ENCODE data around the gene CHAC1.

The CHAC1 gene, protein sequence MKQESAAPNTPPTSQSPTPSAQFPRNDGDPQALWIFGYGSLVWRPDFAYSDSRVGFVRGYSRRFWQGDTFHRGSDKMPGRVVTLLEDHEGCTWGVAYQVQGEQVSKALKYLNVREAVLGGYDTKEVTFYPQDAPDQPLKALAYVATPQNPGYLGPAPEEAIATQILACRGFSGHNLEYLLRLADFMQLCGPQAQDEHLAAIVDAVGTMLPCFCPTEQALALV

DNA sequence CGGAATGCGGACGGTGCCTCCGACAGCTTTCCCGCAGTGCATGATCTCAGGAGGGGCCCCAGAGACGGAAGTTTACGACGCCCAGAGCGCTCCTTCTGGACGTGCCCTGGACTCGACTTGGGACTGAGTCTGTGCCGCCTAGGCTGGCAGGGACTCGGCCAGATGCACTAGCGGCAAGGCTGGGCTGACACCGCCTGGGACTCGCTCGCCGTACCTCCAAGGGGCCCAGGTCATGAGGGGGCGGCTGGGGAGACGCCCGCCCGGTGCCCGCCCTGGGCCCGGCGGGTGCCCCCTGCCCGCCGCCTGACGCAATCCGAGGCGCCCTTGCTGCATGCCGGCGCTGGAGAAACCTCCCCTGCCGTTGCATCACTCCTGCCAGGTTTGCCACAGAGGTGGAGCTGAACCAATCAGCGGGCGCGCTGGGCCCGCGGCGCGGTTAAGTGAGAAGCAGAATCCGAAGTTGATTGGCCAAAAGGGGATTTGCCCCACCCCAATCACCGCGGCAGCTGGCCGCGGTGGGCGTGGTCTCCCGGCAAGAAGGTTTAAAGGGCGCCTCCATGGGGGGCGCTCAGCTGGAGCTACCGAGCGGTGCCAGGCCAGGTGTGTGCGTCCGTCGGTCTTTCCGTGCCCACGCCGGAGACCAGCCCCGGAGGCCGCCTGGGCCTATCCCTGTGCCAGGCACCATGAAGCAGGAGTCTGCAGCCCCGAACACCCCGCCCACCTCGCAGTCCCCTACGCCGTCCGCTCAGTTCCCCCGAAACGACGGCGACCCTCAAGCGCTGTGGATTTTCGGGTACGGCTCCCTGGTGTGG, at the start of gene CHAC1:
CHAC1 (plus strand) TSS at position 571 of the 812 bp plus-strand sequence; CDS start at position 684, 113 bp downstream.
- Mint-ChIP-seq H3K4me1 (ENCODE audit: low read depth) (peaks cover 22% of the 10 kb centered on the region), H3K4me3 (peak within 1 kb of the TSS; percentile 85), H3K27me3 (peaks cover 23% of the 10 kb centered on the region), H3K9me3 (no peaks in the 10 kb centered on the region), H3K27ac (peak within 1 kb of the TSS; percentile 42), H3K36me3 (ENCODE audit: low read depth) (no peaks in the 10 kb centered on the region)
- intact Hi-C loops (cut with micrococcal nuclease): no loop called here

DNA sequence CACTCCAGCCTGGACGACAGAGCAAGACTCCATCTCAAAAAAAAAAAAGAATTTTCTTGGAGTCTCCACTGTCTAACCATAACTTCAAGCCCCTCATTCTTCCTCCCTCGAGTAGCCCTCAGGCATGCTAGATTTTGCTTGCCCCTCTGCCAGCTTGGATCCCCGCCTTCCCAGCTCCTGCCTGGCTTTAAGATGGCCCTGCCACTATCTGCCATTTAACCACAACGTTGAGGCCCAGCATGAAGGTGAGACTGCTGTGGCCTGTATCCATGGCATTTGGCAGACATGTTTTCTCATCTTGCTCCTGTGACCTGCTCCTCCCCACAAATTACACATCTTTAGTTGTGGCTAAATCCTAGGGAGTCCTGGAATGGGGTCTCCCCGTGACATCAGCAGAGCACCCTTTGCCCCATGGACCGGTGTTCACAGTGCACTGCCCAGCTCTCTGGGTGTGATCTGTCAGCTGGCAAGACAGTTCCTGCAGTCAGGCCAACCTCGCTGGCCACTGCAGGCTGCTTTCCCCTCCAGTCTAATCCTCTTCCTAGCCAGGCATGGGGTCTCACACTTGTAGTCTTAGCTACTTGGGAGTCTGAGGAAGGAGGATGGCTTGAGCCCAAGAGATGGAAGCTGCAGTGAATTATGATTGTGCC, 48.6 kb upstream of the CHAC1 start:
- no peak overlapping the region for H3K4me3 Mint-ChIP-seq
- H3K27ac Mint-ChIP-seq: peak overlapping the region; percentile 20
- peaks cover 62% of the 10 kb centered on the region for H3K36me3 Mint-ChIP-seq (ENCODE audit: low read depth)
- no peaks in the 10 kb centered on the region for H3K27me3 Mint-ChIP-seq
- peaks cover 93% of the 10 kb centered on the region for H3K4me1 Mint-ChIP-seq (ENCODE audit: low read depth)
- intact Hi-C loops (cut with micrococcal nuclease): loop anchor here (1.0 to 5.0 kb wide), 3 partner anchors 38 to 281 kb away; no protein-coding TSS in a partner anchor
- H3K9me3 Mint-ChIP-seq: no peaks in the 10 kb centered on the region

DNA sequence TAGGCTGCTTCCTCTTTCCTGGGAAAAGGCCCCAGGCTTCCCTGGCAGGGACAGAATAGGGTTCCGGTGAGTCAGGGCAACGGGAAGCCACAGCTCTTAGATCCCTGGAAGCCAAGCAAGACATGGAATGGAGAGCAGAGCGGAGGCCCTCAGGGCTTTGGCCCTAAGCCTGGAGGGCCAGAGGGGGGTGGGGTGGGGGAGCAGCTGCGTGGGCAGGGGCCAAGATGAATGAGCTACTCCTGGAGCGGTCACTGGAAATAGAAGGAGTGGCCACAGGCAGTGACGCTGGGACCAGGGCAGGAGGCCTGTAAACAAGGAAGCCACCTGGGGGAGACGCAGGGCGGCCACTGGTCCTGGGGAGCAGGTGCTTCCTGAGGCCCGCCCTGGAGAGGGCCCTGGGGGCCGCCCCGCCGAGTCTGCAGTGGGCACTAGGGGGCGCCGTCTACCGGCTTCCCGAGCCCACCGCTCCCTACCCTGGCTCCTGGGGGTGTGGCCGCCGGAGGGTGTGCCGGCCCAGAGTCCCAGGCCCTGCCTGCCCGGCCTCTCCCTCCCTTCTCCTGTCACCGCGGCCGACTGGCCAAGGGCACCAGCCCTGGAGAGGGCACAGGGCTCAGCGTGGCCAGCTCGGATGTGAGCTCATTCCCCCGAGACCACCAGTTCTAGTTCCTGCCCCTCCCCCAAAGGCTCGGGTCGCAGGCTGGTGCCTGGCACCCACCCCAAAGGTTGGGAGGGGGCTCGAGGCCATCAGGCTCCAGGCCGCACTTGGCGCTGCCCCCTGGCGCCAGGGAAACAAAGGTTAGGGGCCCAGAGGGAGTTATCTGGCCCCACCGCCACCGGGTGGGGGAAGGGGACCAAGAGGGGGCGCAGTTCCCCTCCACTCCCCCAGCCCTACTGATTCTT, 46.9 kb upstream of the CHAC1 start:
- intact Hi-C loops (cut with micrococcal nuclease): loop anchor here (5.0 kb wide), 1 partner anchor 36 kb away; no protein-coding TSS in a partner anchor
- H3K4me1 Mint-ChIP-seq (ENCODE audit: low read depth): peaks cover 88% of the 10 kb centered on the region
- peaks cover 45% of the 10 kb centered on the region for H3K36me3 Mint-ChIP-seq (ENCODE audit: low read depth)
- no peaks in the 10 kb centered on the region for H3K27me3 Mint-ChIP-seq
- no peaks in the 10 kb centered on the region for H3K9me3 Mint-ChIP-seq
- H3K27ac Mint-ChIP-seq: peak overlapping the region; percentile 76
- peak overlapping the region; percentile 42 for H3K4me3 Mint-ChIP-seq

DNA sequence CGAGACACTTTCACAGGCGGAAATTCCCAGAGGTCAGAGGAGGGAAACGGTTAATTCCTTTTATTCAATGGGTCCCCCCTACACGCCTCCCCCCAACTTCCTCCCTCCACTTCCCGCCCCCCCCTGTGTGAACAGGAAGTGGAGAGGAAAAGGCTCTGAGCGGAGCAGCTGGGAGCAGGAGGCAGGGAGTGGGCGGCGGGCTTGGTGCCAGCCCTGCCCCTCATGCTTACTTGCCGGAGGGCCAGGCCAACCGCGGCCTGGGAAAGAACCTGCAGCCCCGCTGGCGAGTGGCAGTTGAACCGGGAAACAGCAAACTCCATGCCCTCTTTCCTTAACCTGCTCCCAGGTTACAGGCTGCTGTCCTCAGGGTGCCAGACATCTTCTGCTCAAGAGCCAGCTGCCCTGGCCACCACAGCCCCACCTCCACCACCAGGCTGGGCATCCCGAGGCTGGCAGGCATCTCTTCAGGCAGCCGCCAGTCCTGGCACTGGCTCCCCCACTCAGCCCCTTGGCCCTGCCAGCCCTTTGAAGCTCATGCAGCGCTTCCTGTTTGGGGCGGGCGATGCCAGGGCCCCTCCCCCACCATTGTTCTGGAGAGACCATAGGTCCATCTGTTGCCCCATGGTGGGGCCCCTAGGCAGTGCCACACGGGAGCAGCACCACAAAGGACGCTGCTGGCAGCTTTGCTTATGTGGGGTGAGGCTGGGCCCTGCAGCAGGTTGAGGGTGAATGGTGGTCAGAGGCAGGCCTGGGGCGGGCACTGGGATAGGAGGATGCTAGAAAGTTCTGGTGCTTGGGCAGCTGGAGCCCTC, 46.1 kb upstream of the CHAC1 start:
- peak overlapping the region; percentile 76 for H3K27ac Mint-ChIP-seq
- no peaks in the 10 kb centered on the region for H3K27me3 Mint-ChIP-seq
- H3K9me3 Mint-ChIP-seq: no peaks in the 10 kb centered on the region
- intact Hi-C loops (cut with micrococcal nuclease): loop anchor here (5.0 kb wide), 1 partner anchor 35 kb away; no protein-coding TSS in a partner anchor
- H3K4me1 Mint-ChIP-seq (ENCODE audit: low read depth): peaks cover 80% of the 10 kb centered on the region
- H3K4me3 Mint-ChIP-seq: peak overlapping the region; percentile 57
- peaks cover 36% of the 10 kb centered on the region for H3K36me3 Mint-ChIP-seq (ENCODE audit: low read depth)

DNA sequence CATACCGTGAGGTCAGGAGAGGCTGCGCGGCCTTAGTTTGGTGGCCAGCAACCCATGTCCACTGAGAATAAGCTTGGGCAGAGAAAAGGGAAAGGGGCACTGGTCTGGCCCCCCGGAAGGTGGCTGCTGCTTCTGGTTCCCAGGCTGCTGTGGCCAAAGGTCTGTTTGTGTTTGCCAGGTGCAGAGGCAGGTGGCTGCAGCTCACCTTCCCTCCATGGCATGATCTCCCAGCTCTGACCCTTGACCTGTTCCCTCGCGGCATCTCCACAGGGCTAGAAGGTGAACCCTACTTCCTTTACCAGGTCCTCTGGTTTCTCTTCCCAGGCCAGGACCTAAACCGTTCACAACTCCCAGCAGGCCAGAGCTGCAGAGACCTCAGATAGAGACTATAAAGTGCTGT, 45.2 kb upstream of the CHAC1 start:
- H3K36me3 Mint-ChIP-seq (ENCODE audit: low read depth): peaks cover 27% of the 10 kb centered on the region
- no peak overlapping the region for H3K4me3 Mint-ChIP-seq
- intact Hi-C loops (cut with micrococcal nuclease): loop anchor here (5.0 kb wide), 1 partner anchor 34 kb away; no protein-coding TSS in a partner anchor
- H3K4me1 Mint-ChIP-seq (ENCODE audit: low read depth): peaks cover 71% of the 10 kb centered on the region
- H3K27me3 Mint-ChIP-seq: no peaks in the 10 kb centered on the region
- H3K9me3 Mint-ChIP-seq: no peaks in the 10 kb centered on the region
- peak overlapping the region; percentile 30 for H3K27ac Mint-ChIP-seq

DNA sequence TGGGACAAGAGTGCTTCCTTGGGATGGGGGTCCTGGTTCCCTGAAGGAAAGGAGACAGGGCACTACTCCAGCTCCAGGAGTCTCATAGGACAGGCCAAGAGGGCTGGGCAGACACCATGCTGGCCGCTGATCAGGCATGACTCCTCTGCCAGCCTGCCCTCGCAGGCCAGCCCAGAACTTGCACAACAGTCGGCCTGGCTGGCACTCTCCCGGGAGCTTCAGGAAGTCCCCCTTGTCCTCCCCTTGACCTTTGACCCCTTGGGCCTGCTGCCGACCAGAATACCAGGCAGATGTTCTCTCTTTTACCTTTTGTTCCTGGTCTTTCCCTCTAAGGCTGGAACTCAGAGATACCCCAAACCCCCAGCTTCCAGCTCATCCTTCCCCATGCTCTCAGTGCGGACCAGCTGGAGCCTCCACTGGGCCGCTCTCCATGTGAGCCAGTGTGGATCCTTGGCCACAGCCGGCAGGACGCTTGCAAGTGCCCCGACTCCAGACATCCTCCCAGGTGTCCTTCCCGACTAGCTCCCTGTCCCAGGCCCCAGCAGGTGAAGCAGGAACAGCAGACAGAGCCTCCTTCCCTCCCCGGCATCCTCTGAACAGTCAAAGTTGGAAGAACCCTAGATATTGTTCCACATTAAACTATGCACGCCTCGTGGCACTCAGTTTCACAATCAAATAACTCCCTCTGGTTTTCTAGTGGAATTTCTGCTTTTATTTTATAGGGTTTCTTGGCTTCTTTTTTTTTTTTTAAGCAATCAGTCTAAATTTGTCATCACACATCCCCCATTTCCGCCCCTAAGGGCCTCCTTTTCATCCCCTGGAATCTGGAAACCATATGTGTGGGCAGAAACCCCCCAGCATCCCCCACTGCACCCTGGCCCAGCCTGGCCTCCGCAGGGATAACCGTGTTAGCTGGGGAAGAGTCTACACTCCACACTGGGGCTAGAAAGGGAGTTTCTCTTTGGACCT, 43.3 kb upstream of the CHAC1 start:
- Mint-ChIP-seq H3K4me3 (no peak overlapping the region), H3K27ac (peak overlapping the region; percentile 31), H3K9me3 (no peaks in the 10 kb centered on the region), H3K27me3 (no peaks in the 10 kb centered on the region), H3K4me1 (ENCODE audit: low read depth) (peaks cover 52% of the 10 kb centered on the region), H3K36me3 (ENCODE audit: low read depth) (peaks cover 9% of the 10 kb centered on the region)
- intact Hi-C loops (cut with micrococcal nuclease): loop anchor here (5.0 kb wide), 1 partner anchor 32 kb away; no protein-coding TSS in a partner anchor

DNA sequence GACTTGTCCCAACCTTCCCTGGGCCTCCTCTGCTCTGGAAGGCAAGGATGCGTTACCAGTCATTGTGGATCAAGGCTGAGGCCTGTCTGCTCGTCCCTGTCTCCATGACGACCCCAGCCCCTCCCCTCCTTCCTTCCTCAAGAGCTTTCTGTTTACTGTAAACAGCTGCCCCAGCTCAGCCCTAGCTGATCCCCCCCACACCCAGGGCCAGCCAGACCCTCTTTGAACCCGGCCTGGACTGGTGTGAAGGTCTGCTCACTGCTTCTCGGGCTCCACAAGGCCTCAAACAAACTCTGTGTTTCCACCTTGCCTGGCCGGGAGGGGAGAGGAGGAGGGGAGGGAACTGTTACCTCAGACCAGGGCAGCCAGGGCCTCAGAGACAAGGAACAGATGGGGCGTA, 42.1 kb upstream of the CHAC1 start:
- Mint-ChIP-seq H3K27me3 (no peaks in the 10 kb centered on the region), H3K4me3 (no peak overlapping the region), H3K36me3 (ENCODE audit: low read depth) (no peaks in the 10 kb centered on the region), H3K4me1 (ENCODE audit: low read depth) (peaks cover 41% of the 10 kb centered on the region), H3K9me3 (no peaks in the 10 kb centered on the region), H3K27ac (no peak overlapping the region)
- intact Hi-C loops (cut with micrococcal nuclease): no loop called here

DNA sequence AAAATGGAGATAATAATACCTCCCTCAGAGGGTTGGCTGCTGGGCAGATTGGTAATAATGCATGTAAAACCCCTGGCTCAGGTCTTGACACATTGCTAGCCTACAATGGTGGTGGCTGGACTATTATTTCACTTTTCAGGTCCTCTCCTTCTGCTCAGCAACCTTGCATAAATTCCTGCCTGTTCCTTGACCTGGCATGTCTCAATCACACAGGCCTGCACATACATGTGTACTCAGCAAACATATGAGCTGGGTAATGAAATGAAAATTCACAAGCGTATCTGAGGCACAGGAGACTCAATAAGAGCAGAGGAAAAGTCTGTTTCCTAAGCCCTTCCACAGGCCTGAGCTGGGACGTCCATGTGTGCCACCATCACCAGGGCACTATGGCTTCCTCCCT, 41.6 kb upstream of the CHAC1 start:
- Mint-ChIP-seq H3K4me3 (no peak overlapping the region), H3K36me3 (ENCODE audit: low read depth) (no peaks in the 10 kb centered on the region), H3K27ac (no peak overlapping the region), H3K9me3 (no peaks in the 10 kb centered on the region), H3K27me3 (no peaks in the 10 kb centered on the region), H3K4me1 (ENCODE audit: low read depth) (peaks cover 36% of the 10 kb centered on the region)
- intact Hi-C loops (cut with micrococcal nuclease): no loop called here

DNA sequence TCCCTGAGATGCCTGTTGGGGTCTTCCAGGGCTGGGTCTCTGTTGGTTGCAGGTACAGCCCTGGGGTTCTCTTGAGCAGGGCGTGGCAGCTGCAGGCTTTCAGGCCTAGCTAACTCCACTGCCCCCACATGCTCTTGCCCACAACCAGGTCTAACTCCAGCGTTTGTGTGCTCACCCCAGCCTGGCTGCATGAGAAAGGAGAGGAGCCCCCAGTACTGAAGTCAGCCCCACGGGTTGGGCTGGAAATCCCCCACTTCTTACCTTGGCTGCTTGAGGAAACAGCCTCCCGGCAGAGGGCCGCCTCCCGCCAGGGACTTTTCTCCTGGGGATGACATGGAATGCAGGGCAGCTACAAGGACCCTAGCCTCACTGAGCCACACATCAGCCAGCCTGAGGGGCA, 40.8 kb upstream of the CHAC1 start:
- Mint-ChIP-seq H3K36me3 (ENCODE audit: low read depth) (no peaks in the 10 kb centered on the region), H3K4me1 (ENCODE audit: low read depth) (peaks cover 28% of the 10 kb centered on the region), H3K9me3 (no peaks in the 10 kb centered on the region), H3K4me3 (no peak overlapping the region), H3K27me3 (no peaks in the 10 kb centered on the region), H3K27ac (no peak overlapping the region)
- intact Hi-C loops (cut with micrococcal nuclease): no loop called here

DNA sequence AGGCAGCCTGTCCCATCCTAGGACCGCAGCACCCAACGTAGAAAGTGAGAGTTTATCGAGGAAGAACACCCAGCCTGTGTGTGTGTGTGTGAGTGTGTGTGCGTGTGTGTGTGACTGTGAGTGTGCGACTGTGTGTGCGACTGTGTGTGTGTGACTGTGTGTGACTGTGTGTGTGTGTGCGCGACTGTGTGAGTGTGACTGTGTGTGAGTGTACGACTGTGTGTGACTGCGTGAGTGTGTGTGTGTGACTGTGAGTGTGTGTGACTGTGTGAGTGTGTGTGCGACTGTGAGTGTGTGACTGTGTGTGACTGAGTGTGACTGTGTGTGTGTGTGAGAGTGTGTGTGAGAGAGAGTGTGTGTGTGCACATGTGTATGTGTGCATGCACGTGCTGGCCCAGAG, 39.3 kb upstream of the CHAC1 start:
- Mint-ChIP-seq H3K4me1 (ENCODE audit: low read depth) (peaks cover 15% of the 10 kb centered on the region), H3K27ac (no peak overlapping the region), H3K36me3 (ENCODE audit: low read depth) (no peaks in the 10 kb centered on the region), H3K4me3 (no peak overlapping the region), H3K27me3 (no peaks in the 10 kb centered on the region), H3K9me3 (no peaks in the 10 kb centered on the region)
- intact Hi-C loops (cut with micrococcal nuclease): no loop called here

DNA sequence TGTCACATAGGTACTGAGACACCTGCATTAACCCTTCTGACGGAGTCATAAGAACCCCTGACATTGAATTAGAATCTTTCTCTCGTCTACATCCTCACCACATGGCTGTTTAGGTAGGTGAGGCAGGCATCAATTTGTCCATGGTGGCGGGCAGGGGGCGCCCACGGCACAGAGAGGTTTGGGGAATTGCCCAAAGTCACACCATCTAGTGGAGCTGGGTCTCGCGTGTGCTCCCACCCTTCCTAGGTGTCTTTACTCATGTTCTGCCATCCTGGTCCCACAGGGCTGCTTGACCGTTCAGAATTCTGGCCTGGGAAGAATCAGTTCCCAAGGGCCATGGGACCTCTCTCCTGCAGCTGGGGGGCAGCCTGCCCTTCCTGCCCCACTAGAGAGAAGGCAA, 38.8 kb upstream of the CHAC1 start:
- Mint-ChIP-seq H3K27ac (no peak overlapping the region), H3K36me3 (ENCODE audit: low read depth) (no peaks in the 10 kb centered on the region), H3K4me3 (no peak overlapping the region), H3K9me3 (no peaks in the 10 kb centered on the region), H3K27me3 (no peaks in the 10 kb centered on the region), H3K4me1 (ENCODE audit: low read depth) (peaks cover 10% of the 10 kb centered on the region)
- intact Hi-C loops (cut with micrococcal nuclease): no loop called here

DNA sequence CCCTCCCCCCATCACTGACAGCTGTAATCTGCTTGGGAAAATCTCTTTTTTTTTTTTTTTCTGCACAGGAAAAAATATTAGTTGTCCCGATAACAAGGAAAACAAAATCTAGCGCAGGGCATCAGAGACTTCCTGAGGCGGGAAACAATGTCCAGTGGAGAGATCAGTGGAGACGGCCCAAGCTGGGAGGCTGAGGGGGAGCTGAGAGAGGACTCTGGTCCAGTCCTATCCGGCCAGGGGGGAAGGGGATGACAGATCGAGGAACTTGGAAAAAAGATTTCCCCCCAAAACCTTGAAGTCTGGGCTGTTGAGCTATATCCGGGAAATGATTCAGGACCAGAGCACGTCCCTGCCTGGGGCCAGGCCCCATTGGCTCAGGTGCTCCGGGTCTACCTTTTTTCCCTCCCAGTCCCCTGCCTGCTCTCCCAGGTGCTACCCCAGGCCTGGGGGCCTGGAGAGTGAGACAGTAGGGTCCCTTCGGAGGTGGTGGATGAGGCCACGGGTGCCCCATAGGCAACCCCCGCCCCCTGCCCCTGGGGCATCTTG, 38.1 kb upstream of the CHAC1 start:
- Mint-ChIP-seq H3K27ac (no peak overlapping the region), H3K9me3 (no peaks in the 10 kb centered on the region), H3K36me3 (ENCODE audit: low read depth) (no peaks in the 10 kb centered on the region), H3K4me3 (no peak overlapping the region), H3K27me3 (no peaks in the 10 kb centered on the region), H3K4me1 (ENCODE audit: low read depth) (peaks cover 3% of the 10 kb centered on the region)
- intact Hi-C loops (cut with micrococcal nuclease): no loop called here
